ENCODE results near the gene FAR2. TPM values are rescaled to one million over a fixed set of nuclear protein-coding genes. Genes with fewer than 3 reads are reported as not detected.
A peak's percentile ranks its signal among the peaks of the same experiment; 100 is the strongest.

The FAR2 gene
- total RNA-seq (2014; rRNA removed; shearing (Covaris generic)) = 2.1 and 6.1 TPM in 2 replicates
- polyA plus RNA-seq (2016; fragmentation: Nextera tagmentation; extraction: Ambion mirVana) = 3.3 and 3.6 TPM in 2 replicates

GRCh38 chr12:29148911-29149690, at the start of gene FAR2:
TSS of gene FAR2 (plus strand) at chr12:29149278. CDS start at chr12:29270450, 121,172 bp downstream.
- Histone ChIP-seq H3K4me2 (ENCODE audit: unreplicated experiment) (peak within 1 kb of the TSS; percentile 91), H3K4me3 (peak within 1 kb of the TSS; percentile 91), H4K20me1 (ENCODE audit: insufficient read depth) (no peaks in the 10 kb centered on the region), H3K9me3 (ENCODE audit: low read depth) (no peaks in the 10 kb centered on the region), H3K9ac (peak within 1 kb of the TSS; percentile 77), H3K36me3 (ENCODE audit: low read depth) (no peaks in the 10 kb centered on the region), H3K27me3 (replicated peaks; ENCODE audit: insufficient read depth) (no peaks in the 10 kb centered on the region), H2AFZ (peak within 1 kb of the TSS; percentile 97), H3K79me2 (ENCODE audit: insufficient read depth) (no peaks in the 10 kb centered on the region), H3K9me2 (ENCODE audit: insufficient read depth) (no peaks in the 10 kb centered on the region), H3K27ac (no peak within 1 kb of the TSS), H3K4me1 (ENCODE audit: insufficient read depth) (peaks cover 8% of the 10 kb centered on the region), H3F3A (ENCODE audit: insufficient read depth) (peaks cover 15% of the 10 kb centered on the region; the same call in 1 of the 2 replicates)
- 2% methylated on average over 37 to 64 of the region's 66 CpGs for WGBS, 2 experiments (ENCODE audit: low coverage in 1 of 2, low lambda C conversion rate in 2 of 2, missing lambda C conversion rate in 2 of 2)
- in situ Hi-C loops (cut with MboI) = no loop called here
- TF ChIP-seq EZH2phosphoT487 (IDR thresholded peaks at IDR 0.05; ENCODE audit: insufficient read depth, low read depth) (no peak), EZH2 (IDR thresholded peaks at IDR 0.05; ENCODE audit: insufficient read depth, poor library complexity, severe bottlenecking) (no peak)
- peak; percentile 65 for DNase-seq

DNA sequence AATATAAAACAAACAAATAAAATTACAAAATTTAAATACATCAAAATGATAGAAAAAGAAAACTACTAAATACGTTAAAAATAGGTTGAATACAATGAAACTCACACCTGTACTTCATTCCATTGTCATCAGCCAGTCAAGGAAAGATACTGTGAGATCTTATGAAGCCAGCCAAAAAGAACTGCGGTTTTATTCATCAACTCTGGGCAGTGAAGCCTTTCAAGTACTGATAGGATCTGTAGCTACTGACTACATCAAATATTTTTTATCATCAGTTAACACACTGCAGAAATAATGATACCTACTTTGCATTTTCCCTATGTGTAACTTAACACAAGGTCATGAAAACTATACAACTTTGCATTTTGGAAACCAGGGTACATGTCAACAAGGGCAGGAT, 46.3 kb upstream of the FAR2 start:
- TF ChIP-seq EZH2 (IDR thresholded peaks at IDR 0.05; ENCODE audit: insufficient read depth, poor library complexity, severe bottlenecking) (no peak), EZH2phosphoT487 (IDR thresholded peaks at IDR 0.05; ENCODE audit: insufficient read depth, low read depth) (no peak)
- in situ Hi-C loops (cut with MboI) = no loop called here
- Histone ChIP-seq H3K27me3 (replicated peaks; ENCODE audit: insufficient read depth) (no peaks in the 10 kb centered on the region), H3K4me2 (ENCODE audit: unreplicated experiment) (no peak overlapping the region), H4K20me1 (ENCODE audit: insufficient read depth) (no peaks in the 10 kb centered on the region), H2AFZ (no peak overlapping the region), H3F3A (ENCODE audit: insufficient read depth) (no peaks in the 10 kb centered on the region), H3K9me2 (ENCODE audit: insufficient read depth) (no peaks in the 10 kb centered on the region; the same call in 1 of the 2 replicates), H3K4me1 (ENCODE audit: insufficient read depth) (no peaks in the 10 kb centered on the region), H3K27ac (no peak overlapping the region), H3K79me2 (ENCODE audit: insufficient read depth) (no peaks in the 10 kb centered on the region), H3K9ac (no peak overlapping the region), H3K4me3 (no peak overlapping the region), H3K9me3 (ENCODE audit: low read depth) (no peaks in the 10 kb centered on the region), H3K36me3 (ENCODE audit: low read depth) (no peaks in the 10 kb centered on the region)
- WGBS, 2 experiments (ENCODE audit: low coverage in 1 of 2, low lambda C conversion rate in 2 of 2, missing lambda C conversion rate in 2 of 2) = 26 to 34% methylated on average over 2 of the region's 2 CpGs
- DNase-seq = no peak

DNA sequence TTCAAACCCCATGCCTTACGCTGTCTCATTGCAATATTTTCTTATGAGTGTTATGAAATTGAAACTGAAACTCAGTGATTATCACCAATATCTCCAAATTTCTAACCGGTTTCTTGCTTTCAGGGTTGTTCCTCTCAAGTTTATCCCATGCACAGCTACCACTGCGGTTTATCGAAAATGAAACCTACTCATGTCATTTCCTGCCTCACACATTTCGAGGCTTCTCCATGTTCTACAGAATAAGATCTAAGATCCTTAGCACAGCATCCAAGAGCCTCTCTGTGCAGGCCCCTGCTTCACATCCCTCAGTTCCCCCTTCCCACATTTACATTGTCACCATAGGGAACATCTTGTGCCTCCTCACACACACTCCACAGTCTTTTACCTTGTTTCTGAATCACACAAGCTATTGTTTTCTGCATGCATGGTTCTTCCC, 45.5 kb upstream of the FAR2 start:
- in situ Hi-C loops (cut with MboI) = no loop called here
- Histone ChIP-seq H3K4me3 (no peak overlapping the region), H3K9me2 (ENCODE audit: insufficient read depth) (no peaks in the 10 kb centered on the region; the same call in 1 of the 2 replicates), H3K9ac (no peak overlapping the region), H3K79me2 (ENCODE audit: insufficient read depth) (no peaks in the 10 kb centered on the region), H3K27ac (no peak overlapping the region), H3K9me3 (ENCODE audit: low read depth) (no peaks in the 10 kb centered on the region), H3F3A (ENCODE audit: insufficient read depth) (no peaks in the 10 kb centered on the region), H2AFZ (no peak overlapping the region), H3K36me3 (ENCODE audit: low read depth) (no peaks in the 10 kb centered on the region), H3K4me2 (ENCODE audit: unreplicated experiment) (no peak overlapping the region), H4K20me1 (ENCODE audit: insufficient read depth) (no peaks in the 10 kb centered on the region), H3K27me3 (replicated peaks; ENCODE audit: insufficient read depth) (no peaks in the 10 kb centered on the region; the same call in 1 of the 2 replicates), H3K4me1 (ENCODE audit: insufficient read depth) (no peaks in the 10 kb centered on the region)
- WGBS, 2 experiments (ENCODE audit: low coverage in 1 of 2, low lambda C conversion rate in 2 of 2, missing lambda C conversion rate in 2 of 2) = 60 to 66% methylated on average over 5 of the region's 5 CpGs
- no peak for DNase-seq
- TF ChIP-seq EZH2phosphoT487 (IDR thresholded peaks at IDR 0.05; ENCODE audit: insufficient read depth, low read depth) (no peak), EZH2 (IDR thresholded peaks at IDR 0.05; ENCODE audit: insufficient read depth, poor library complexity, severe bottlenecking) (no peak)

GRCh38 chr12:29104516-29104915, 44.6 kb upstream of the FAR2 start:
- Histone ChIP-seq H3K27me3 (replicated peaks; ENCODE audit: insufficient read depth) (no peaks in the 10 kb centered on the region; the same call in 1 of the 2 replicates), H3K27ac (no peak overlapping the region), H4K20me1 (ENCODE audit: insufficient read depth) (no peaks in the 10 kb centered on the region), H3K4me3 (no peak overlapping the region), H3K79me2 (ENCODE audit: insufficient read depth) (no peaks in the 10 kb centered on the region), H3K36me3 (ENCODE audit: low read depth) (no peaks in the 10 kb centered on the region), H2AFZ (no peak overlapping the region), H3K4me2 (ENCODE audit: unreplicated experiment) (no peak overlapping the region), H3K9ac (no peak overlapping the region), H3K9me3 (ENCODE audit: low read depth) (no peaks in the 10 kb centered on the region), H3K4me1 (ENCODE audit: insufficient read depth) (no peaks in the 10 kb centered on the region), H3F3A (ENCODE audit: insufficient read depth) (no peaks in the 10 kb centered on the region), H3K9me2 (ENCODE audit: insufficient read depth) (no peaks in the 10 kb centered on the region; the same call in 1 of the 2 replicates)
- 65 to 79% methylated on average over 2 of the region's 2 CpGs for WGBS, 2 experiments (ENCODE audit: low coverage in 1 of 2, low lambda C conversion rate in 2 of 2, missing lambda C conversion rate in 2 of 2)
- TF ChIP-seq EZH2phosphoT487 (IDR thresholded peaks at IDR 0.05; ENCODE audit: insufficient read depth, low read depth) (no peak), EZH2 (IDR thresholded peaks at IDR 0.05; ENCODE audit: insufficient read depth, poor library complexity, severe bottlenecking) (no peak)
- in situ Hi-C loops (cut with MboI) = no loop called here
- no peak for DNase-seq
